Thoracic aorta (tissue), 2 donors: ENCODE measurements around the gene XYLT1. TPM values are rescaled to one million over a fixed set of nuclear protein-coding genes. Genes with fewer than 3 reads are reported as not detected.

Source experiments
- ATAC-seq: fragments of 150-250 bp; one replicate; pipeline ENCODE4 v1.8.0; 2017; ENCODE audit warnings: low read depth; ENCODE audit not compliant: insufficient number of reproducible peaks, low FRiP score
- DNase-seq: peaks from one replicate; pipeline ENCODE4 v3.0.0-alpha.2; 2020; ENCODE audit warnings: low spot score
- H3K27ac ChIP-seq, 2 donors: fragments of 200-600 bp; sonication (generic); 1 replicate in 1 of 2; 2 replicates in 1 of 2; pipeline ENCODE4 v1.5.1; 2016; ENCODE audit warnings: mild to moderate bottlenecking in 2 of 2, moderate library complexity in 2 of 2
- H3K27me3 ChIP-seq: fragments of 200-600 bp; sonication (generic); replicated peaks from 2 replicates; pipeline ENCODE4 v1.6.0; 2016; ENCODE audit warnings: mild to moderate bottlenecking; ENCODE audit not compliant: insufficient read depth
- H3K36me3 ChIP-seq: fragments of 200-600 bp; sonication (generic); one replicate; pipeline ENCODE4 v1.5.1; 2016
- H3K4me1 ChIP-seq, 2 donors: fragments of 200-600 bp; sonication (generic); 1 replicate in 1 of 2; 2 replicates in 1 of 2; pipeline versions ENCODE4 v1.5.1 to v1.6.0; 2016; ENCODE audit warnings: low read depth in 2 of 2, mild to moderate bottlenecking in 1 of 2; ENCODE audit not compliant: control insufficient read depth in 1 of 2
- H3K4me3 ChIP-seq: fragments of 200-600 bp; sonication (generic); 2 replicates; pipeline ENCODE4 v1.5.1; 2016; ENCODE audit warnings: mild to moderate bottlenecking
- H3K9me3 ChIP-seq: fragments of 200-600 bp; sonication (generic); 2 replicates; pipeline ENCODE4 v1.5.1; 2016
- CTCF ChIP-seq: fragments of 200-600 bp; sonication (generic); IDR thresholded peaks from one replicate; pipeline ENCODE4 v1.5.1; 2019; ENCODE audit warnings: antibody characterized with exemption
- total RNA-seq, 2 donors: library from RNA; depleted of rRNA; stranded (reverse); fragments of >200 nt; gene quantifications; one replicate each; pipeline versions ENCODE4 v1.1.0 to v1.2.3, GENCODE V29; 2016

XYLT1 gene
- total RNA-seq, 2 donors from 2014 or later, result 13.1 to 22.5 TPM

GRCh38 chr16:17318238-17318637 lies 152.5 kb downstream of the XYLT1 start:
- H3K27ac ChIP-seq, result no peak overlapping the region
- H3K9me3 ChIP-seq, result no peaks in the 10 kb centered on the region
- no peak overlapping the region for H3K4me3 ChIP-seq
- no peaks in the 10 kb centered on the region for H3K27me3 ChIP-seq
- no peaks in the 10 kb centered on the region for H3K36me3 ChIP-seq
- no peak for ATAC-seq
- H3K4me1 ChIP-seq, result peaks cover 6 to 12% of the 10 kb centered on the region in 2 donors
- DNase-seq, result no peak
- no peak for TF ChIP-seq CTCF

GRCh38 chr16:17316005-17316404 lies 154.8 kb downstream of the XYLT1 start:
- H3K27ac ChIP-seq, result no peak overlapping the region
- no peak for TF ChIP-seq CTCF

GRCh38 chr16:17313793-17314547 lies 156.8 kb downstream of the XYLT1 start:
- peak overlapping the region; percentile 74 to 84 for H3K27ac ChIP-seq
- DNase-seq, result no peak
- H3K4me3 ChIP-seq, result no peak overlapping the region
- peaks cover 11 to 25% of the 10 kb centered on the region in 2 donors for H3K4me1 ChIP-seq
- H3K27me3 ChIP-seq, result no peaks in the 10 kb centered on the region
- no peak for TF ChIP-seq CTCF
- H3K36me3 ChIP-seq, result no peaks in the 10 kb centered on the region
- no peaks in the 10 kb centered on the region for H3K9me3 ChIP-seq
- ATAC-seq, result no peak

More at GRCh38 chr16:17316005-17316404, 154.8 kb downstream of the XYLT1 start:
- H3K27me3 ChIP-seq, result no peaks in the 10 kb centered on the region
- no peak for ATAC-seq
- H3K4me3 ChIP-seq, result no peak overlapping the region
- H3K4me1 ChIP-seq, result peaks cover 11 to 25% of the 10 kb centered on the region in 2 donors
- DNase-seq, result no peak
- H3K9me3 ChIP-seq, result no peaks in the 10 kb centered on the region
- H3K36me3 ChIP-seq, result no peaks in the 10 kb centered on the region

GRCh38 chr16:17313085-17313611 lies 157.6 kb downstream of the XYLT1 start:
- H3K4me1 ChIP-seq, result peaks cover 11 to 25% of the 10 kb centered on the region in 2 donors

More at GRCh38 chr16:17313085-17313611, 157.6 kb downstream of the XYLT1 start:
- Histone ChIP-seq H3K27me3 (no peaks in the 10 kb centered on the region), H3K27ac (peak overlapping the region; percentile 74 to 84), H3K9me3 (no peaks in the 10 kb centered on the region), H3K4me3 (no peak overlapping the region), H3K36me3 (no peaks in the 10 kb centered on the region)
- ATAC-seq (no peak), DNase-seq (no peak)
- TF ChIP-seq CTCF, result no peak
